GM19397 (cell line): ENCODE results near the gene FBXO21.
"Not testable (repeated sequence)": the region's sequence is repeated elsewhere in the genome, so short reads cannot be mapped to it uniquely, and the experiment has no call there.

Source experiments
- ATAC-seq: cut with Tn5 transposase; IDR thresholded peaks from one replicate; pipeline ENCODE4 v1.9.1; 2021; ENCODE audit warnings: mild to moderate bottlenecking, moderate library complexity; ENCODE audit not compliant: unreplicated experiment

The FBXO21 gene

GRCh38 chr12:117111821-117112595 is 78.3 kb downstream of the FBXO21 start:
- ATAC-seq = no peak

GRCh38 chr12:117111386-117111785 is 78.9 kb downstream of the FBXO21 start:
- no peak for ATAC-seq

GRCh38 chr12:117109943-117110635 is 80.2 kb downstream of the FBXO21 start:
- no peak for ATAC-seq

- ATAC-seq = no peak
These were observed 84.4 kb downstream of the FBXO21 start for GRCh38 chr12:117105902-117106301.

- ATAC-seq = not testable (repeated sequence)
These were observed 86.3 kb downstream of the FBXO21 start for GRCh38 chr12:117104003-117104402.

- ATAC-seq = no peak
These were observed 87.5 kb downstream of the FBXO21 start for GRCh38 chr12:117102800-117103181.

- no peak for ATAC-seq
These were observed 88.1 kb downstream of the FBXO21 start for GRCh38 chr12:117101953-117102799.

- ATAC-seq = no peak
These were observed 89.2 kb downstream of the FBXO21 start for GRCh38 chr12:117100851-117101673.

GRCh38 chr12:117100251-117100650 is 90.0 kb downstream of the FBXO21 start:
- ATAC-seq = no peak

GRCh38 chr12:117098361-117099217 is 91.7 kb downstream of the FBXO21 start:
- ATAC-seq = peak; percentile 36

- ATAC-seq = no peak
These were observed 92.3 kb downstream of the FBXO21 start for GRCh38 chr12:117098024-117098360.

GRCh38 chr12:117097159-117097558 is 93.1 kb downstream of the FBXO21 start:
- no peak for ATAC-seq

GRCh38 chr12:117096501-117097042 is 93.7 kb downstream of the FBXO21 start:
- no peak for ATAC-seq

- ATAC-seq = not testable (repeated sequence)
These were observed 95.1 kb downstream of the FBXO21 start for GRCh38 chr12:117095191-117095590.

- ATAC-seq = no peak
These were observed 96.2 kb downstream of the FBXO21 start for GRCh38 chr12:117093918-117094630.

- no peak for ATAC-seq
These were observed 96.8 kb downstream of the FBXO21 start for GRCh38 chr12:117093431-117093830.

GRCh38 chr12:117092886-117093285 is 97.4 kb downstream of the FBXO21 start:
- no peak for ATAC-seq

GRCh38 chr12:117092511-117092780 is 97.8 kb downstream of the FBXO21 start:
- no peak for ATAC-seq
